ENCODE results near the gene GLB1L. TPM values are rescaled to one million over a fixed set of nuclear protein-coding genes. Genes with fewer than 3 reads are reported as not detected.

Gene GLB1L
- total and polyA plus RNA-seq, 4 donors: 2.3 to 5.2 (median 2.6) TPM

DNA sequence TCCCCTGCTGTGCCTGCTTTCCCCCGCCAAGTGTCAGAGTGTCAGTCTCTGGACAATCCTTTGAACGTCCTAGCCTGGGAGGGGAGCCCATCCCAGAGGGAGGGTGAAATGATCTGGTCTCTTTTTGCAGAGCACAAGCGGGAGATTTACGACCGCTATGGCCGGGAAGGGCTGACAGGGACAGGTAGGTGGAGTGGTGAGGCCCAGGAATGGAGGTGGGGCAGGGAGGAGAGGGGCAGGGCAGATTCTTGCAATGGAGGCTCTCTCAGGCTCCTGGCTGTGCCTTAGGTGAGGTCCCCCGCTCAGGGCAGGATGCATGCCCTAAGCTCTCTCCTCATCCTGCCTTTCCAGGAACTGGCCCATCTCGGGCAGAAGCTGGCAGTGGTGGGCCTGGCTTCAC is 36.3 kb upstream of the GLB1L start:
- H3K4me1 ChIP-seq (ENCODE audit: control insufficient read depth in 4 of 4, insufficient read depth in 4 of 4, low read length in 3 of 4): peaks cover 7 to 24% (median 14%) of the 10 kb centered on the region in 4 donors
- H3K9ac ChIP-seq (ENCODE audit: low read depth in 1 of 2, low read length in 2 of 2): no peak overlapping the region
- H3K36me3 ChIP-seq (ENCODE audit: control insufficient read depth in 4 of 4, insufficient read depth in 3 of 4, low read depth in 1 of 4, low read length in 3 of 4): peaks cover 8 to 45% (median 37%) of the 10 kb centered on the region in 4 donors
- TF ChIP-seq FOXA2 (IDR thresholded peaks at IDR 0.05) (no peak), RXRA (IDR thresholded peaks at IDR 0.05) (no peak), YY1 (IDR thresholded peaks at IDR 0.05) (no peak), NR2F2 (IDR thresholded peaks at IDR 0.05) (no peak), JUND (IDR thresholded peaks at IDR 0.05) (no peak), TAF1 (conservative IDR thresholded peaks at IDR 0.05) (no peak), GABPA (IDR thresholded peaks at IDR 0.05 in 1 of 2, conservative IDR thresholded peaks at IDR 0.05 in 1 of 2) (no peak), HNF4G (IDR thresholded peaks at IDR 0.05) (no peak), EGR1 (IDR thresholded peaks at IDR 0.05; ENCODE audit: low read depth in 2 of 2) (no peak), RAD21 (IDR thresholded peaks at IDR 0.05) (no peak), SP1 (IDR thresholded peaks at IDR 0.05) (no peak), HNF4A (conservative IDR thresholded peaks at IDR 0.05) (no peak), FOXA1 (IDR thresholded peaks at IDR 0.05) (no peak)
- TF ChIP-seq, protein P1, sequence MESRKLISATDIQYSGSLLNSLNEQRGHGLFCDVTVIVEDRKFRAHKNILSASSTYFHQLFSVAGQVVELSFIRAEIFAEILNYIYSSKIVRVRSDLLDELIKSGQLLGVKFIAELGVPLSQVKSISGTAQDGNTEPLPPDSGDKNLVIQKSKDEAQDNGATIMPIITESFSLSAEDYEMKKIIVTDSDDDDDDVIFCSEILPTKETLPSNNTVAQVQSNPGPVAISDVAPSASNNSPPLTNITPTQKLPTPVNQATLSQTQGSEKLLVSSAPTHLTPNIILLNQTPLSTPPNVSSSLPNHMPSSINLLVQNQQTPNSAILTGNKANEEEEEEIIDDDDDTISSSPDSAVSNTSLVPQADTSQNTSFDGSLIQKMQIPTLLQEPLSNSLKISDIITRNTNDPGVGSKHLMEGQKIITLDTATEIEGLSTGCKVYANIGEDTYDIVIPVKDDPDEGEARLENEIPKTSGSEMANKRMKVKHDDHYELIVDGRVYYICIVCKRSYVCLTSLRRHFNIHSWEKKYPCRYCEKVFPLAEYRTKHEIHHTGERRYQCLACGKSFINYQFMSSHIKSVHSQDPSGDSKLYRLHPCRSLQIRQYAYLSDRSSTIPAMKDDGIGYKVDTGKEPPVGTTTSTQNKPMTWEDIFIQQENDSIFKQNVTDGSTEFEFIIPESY (IDR thresholded peaks at IDR 0.05): no peak
- TF ChIP-seq, protein P2, sequence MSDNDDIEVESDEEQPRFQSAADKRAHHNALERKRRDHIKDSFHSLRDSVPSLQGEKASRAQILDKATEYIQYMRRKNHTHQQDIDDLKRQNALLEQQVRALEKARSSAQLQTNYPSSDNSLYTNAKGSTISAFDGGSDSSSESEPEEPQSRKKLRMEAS (IDR thresholded peaks at IDR 0.05): no peak
- TF ChIP-seq, protein P3, sequence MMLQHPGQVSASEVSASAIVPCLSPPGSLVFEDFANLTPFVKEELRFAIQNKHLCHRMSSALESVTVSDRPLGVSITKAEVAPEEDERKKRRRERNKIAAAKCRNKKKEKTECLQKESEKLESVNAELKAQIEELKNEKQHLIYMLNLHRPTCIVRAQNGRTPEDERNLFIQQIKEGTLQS (IDR thresholded peaks at IDR 0.05): no peak
- TF ChIP-seq, protein P4, sequence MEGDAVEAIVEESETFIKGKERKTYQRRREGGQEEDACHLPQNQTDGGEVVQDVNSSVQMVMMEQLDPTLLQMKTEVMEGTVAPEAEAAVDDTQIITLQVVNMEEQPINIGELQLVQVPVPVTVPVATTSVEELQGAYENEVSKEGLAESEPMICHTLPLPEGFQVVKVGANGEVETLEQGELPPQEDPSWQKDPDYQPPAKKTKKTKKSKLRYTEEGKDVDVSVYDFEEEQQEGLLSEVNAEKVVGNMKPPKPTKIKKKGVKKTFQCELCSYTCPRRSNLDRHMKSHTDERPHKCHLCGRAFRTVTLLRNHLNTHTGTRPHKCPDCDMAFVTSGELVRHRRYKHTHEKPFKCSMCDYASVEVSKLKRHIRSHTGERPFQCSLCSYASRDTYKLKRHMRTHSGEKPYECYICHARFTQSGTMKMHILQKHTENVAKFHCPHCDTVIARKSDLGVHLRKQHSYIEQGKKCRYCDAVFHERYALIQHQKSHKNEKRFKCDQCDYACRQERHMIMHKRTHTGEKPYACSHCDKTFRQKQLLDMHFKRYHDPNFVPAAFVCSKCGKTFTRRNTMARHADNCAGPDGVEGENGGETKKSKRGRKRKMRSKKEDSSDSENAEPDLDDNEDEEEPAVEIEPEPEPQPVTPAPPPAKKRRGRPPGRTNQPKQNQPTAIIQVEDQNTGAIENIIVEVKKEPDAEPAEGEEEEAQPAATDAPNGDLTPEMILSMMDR (IDR thresholded peaks at IDR 0.05; ENCODE audit: low read depth, low read length, missing input control): no peak
- TF ChIP-seq, protein P5, sequence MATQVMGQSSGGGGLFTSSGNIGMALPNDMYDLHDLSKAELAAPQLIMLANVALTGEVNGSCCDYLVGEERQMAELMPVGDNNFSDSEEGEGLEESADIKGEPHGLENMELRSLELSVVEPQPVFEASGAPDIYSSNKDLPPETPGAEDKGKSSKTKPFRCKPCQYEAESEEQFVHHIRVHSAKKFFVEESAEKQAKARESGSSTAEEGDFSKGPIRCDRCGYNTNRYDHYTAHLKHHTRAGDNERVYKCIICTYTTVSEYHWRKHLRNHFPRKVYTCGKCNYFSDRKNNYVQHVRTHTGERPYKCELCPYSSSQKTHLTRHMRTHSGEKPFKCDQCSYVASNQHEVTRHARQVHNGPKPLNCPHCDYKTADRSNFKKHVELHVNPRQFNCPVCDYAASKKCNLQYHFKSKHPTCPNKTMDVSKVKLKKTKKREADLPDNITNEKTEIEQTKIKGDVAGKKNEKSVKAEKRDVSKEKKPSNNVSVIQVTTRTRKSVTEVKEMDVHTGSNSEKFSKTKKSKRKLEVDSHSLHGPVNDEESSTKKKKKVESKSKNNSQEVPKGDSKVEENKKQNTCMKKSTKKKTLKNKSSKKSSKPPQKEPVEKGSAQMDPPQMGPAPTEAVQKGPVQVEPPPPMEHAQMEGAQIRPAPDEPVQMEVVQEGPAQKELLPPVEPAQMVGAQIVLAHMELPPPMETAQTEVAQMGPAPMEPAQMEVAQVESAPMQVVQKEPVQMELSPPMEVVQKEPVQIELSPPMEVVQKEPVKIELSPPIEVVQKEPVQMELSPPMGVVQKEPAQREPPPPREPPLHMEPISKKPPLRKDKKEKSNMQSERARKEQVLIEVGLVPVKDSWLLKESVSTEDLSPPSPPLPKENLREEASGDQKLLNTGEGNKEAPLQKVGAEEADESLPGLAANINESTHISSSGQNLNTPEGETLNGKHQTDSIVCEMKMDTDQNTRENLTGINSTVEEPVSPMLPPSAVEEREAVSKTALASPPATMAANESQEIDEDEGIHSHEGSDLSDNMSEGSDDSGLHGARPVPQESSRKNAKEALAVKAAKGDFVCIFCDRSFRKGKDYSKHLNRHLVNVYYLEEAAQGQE (IDR thresholded peaks at IDR 0.05): no peak
- no peaks in the 10 kb centered on the region for H3K9me3 ChIP-seq (ENCODE audit: control insufficient read depth in 4 of 4, low read length in 3 of 4)
- no peaks in the 10 kb centered on the region for H3K27me3 ChIP-seq (ENCODE audit: control insufficient read depth in 4 of 4, insufficient read depth in 4 of 4, low read length in 3 of 4)
- 97% methylated on average over 8 of the region's 8 CpGs for WGBS
- H3K4me3 ChIP-seq (ENCODE audit: low read depth in 1 of 3, low read length in 3 of 3): no peak overlapping the region
- DNase-seq (ENCODE audit: low spot score): no peak
- H3K27ac ChIP-seq (ENCODE audit: low read depth in 1 of 2, low read length in 2 of 2): no peak overlapping the region
